HL-60/S4 treated with phorbol 12-myristate 13-acetate at 8.2 ng/mL for 4 days and 3 days (cell line): ENCODE data around the gene SEBOX.

Experiments used
- in situ Hi-C: fragments of 300-500 bp; cut with MboI; formaldehyde crosslinking; loops from 2 replicates; pipeline ENCODE4 v1.15.0; 2022; ENCODE audit warnings: low sequenced_read_pairs

The SEBOX gene

DNA sequence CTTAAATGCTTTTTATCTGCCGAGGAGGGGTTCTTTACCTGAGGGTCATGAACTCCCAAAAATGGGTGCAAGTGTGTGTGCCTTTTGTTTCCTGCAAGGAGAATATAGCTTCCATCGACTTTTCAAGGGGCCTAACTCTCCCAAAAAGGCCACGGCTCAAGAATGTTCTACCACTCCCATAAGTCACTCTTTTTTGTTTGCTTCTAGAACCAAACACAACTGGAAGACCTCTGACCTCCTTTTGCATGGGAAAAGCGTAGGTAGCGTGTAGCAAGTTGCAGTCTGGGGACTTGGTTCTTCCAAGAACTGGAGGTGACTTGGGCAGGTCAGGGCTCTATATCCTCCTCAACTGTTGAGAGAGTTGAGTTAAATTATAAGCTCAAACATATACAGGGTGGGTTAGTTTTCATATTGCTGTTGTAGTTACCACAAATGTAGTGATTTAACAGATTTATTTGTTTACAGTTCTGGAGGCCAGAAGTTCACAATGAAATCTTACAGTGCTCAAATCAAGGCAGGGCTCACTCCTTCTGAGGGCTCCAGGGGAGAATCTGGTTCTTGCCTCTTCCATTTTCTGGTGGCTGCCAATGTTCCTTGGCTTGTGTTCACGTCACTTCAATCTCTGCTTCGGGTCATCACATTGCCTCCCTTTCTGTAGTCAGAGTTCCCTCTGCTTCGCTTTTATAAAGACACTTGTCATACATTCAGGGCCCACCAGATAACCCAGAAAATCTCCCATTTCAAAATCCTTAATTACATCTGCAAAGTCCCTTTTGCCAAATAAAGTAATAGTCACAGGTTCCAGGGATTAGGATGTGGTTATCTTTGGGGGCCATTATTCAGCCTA lies 44.6 kb downstream of the SEBOX start:
- in situ Hi-C loops = no loop called here

GRCh38 chr17:28319598-28319935 lies 45.4 kb downstream of the SEBOX start:
- in situ Hi-C loops = no loop called here

- in situ Hi-C loops = no loop called here
These were observed 46.0 kb downstream of the SEBOX start, which contains the start of gene TMEM97 for GRCh38 chr17:28318759-28319597. TMEM97 (plus strand) TSS chr17:28319200; CDS start chr17:28319240, 40 bp downstream.

GRCh38 chr17:28317966-28318758 lies 46.8 kb downstream of the SEBOX start:
- in situ Hi-C loops = no loop called here

- in situ Hi-C loops = no loop called here
These were observed 47.7 kb downstream of the SEBOX start for GRCh38 chr17:28317099-28317965.

DNA sequence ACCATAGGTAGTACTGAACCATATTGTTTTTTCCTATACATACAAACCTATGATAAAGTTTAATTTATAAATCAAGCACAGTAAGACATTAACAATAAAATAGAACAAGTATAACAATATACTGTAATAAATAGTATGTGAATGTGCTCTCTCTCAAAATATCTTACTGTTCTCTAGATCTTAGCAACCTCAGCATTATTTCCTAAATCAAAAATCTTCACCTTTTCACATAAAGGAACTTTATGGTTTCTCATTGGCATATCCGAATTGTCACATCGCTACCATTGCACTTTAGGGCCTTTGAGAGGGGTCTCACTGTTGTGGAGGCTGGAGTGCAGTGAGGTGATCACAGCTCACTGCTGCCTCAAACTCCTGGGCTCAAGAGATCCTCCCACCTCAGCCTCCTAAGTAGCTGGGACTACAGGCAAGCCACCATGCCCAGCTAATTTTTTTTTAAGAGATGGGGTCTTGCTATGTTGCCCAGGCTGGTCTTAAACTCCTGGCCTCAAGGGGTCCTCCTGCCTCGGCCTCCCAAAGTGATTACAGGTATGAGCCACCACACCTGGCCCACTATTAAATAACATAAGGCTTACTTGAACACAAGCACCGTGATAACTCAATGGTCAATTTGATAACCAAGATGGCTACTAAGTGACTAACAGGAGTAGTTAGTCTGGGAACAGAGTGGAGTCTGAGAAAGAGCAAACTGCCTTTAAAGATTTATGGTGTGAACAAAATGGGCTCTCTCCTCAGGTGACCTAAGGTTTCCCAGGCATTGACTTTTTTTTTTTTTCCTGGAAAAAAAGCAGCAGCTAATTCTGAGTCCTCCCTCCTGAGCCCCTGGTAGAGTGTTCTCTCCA lies 48.9 kb downstream of the SEBOX start:
- in situ Hi-C loops = no loop called here

GRCh38 chr17:28313841-28314240 lies 51.2 kb downstream of the SEBOX start:
- in situ Hi-C loops = no loop called here
